Calu3 (cell line): ENCODE results near the gene APCS. TPM values are rescaled to one million over a fixed set of nuclear protein-coding genes. Genes with fewer than 3 reads are reported as not detected.

Experiments used
- BruUV-seq: library from RNA; stranded (reverse); fragments of 400-500 nt; replicated peaks from 2 replicates; lab custom pipeline; 2021; lab: Mats Ljungman, UMichigan
- CTCF ChIA-PET: fragments of 300-600 bp; sonication (Branson Sonifier 250); formaldehyde crosslinking; loops from one replicate; lab custom pipeline; 2022; ENCODE audit warnings: antibody characterized with exemption; lab: Charles Lee
- DNase-seq: peaks from one replicate; pipeline ENCODE4 v3.0.0; 2022
- H3K27ac Mint-ChIP-seq: one replicate; pipeline ENCODE4 v1.8.0; 2022; ENCODE audit warnings: mixed read lengths; ENCODE audit not compliant: unreplicated experiment
- H3K27me3 Mint-ChIP-seq: one replicate; pipeline ENCODE4 v1.8.0; 2022; ENCODE audit warnings: mixed read lengths; ENCODE audit not compliant: unreplicated experiment
- H3K36me3 Mint-ChIP-seq: one replicate; pipeline ENCODE4 v1.8.0; 2022; ENCODE audit warnings: mild to moderate bottlenecking, moderate library complexity, mixed read lengths; ENCODE audit not compliant: insufficient read depth, unreplicated experiment
- H3K4me1 Mint-ChIP-seq: one replicate; pipeline ENCODE4 v1.8.0; 2022; ENCODE audit warnings: mild to moderate bottlenecking, low read depth, mixed read lengths; ENCODE audit not compliant: unreplicated experiment
- H3K4me3 Mint-ChIP-seq: one replicate; pipeline ENCODE4 v1.8.0; 2022; ENCODE audit warnings: mild to moderate bottlenecking, low read depth, moderate library complexity, mixed read lengths; ENCODE audit not compliant: unreplicated experiment
- H3K9me3 Mint-ChIP-seq: one replicate; pipeline ENCODE4 v1.8.0; 2022; ENCODE audit warnings: low read depth, mixed read lengths; ENCODE audit not compliant: unreplicated experiment
- intact Hi-C: fragments of 100-400 bp; cut with micrococcal nuclease; formaldehyde crosslinking; loops from one replicate; pipeline ENCODE4 v1.10.0; 2022; ENCODE audit not compliant: unreplicated experiment
- total RNA-seq: library from RNA; stranded (reverse); gene quantifications from 2 replicates; pipeline ENCODE4 v1.2.3, GENCODE V29; 2022
- TF ChIP-seq, protein P1 (sequence below): fragments of 200-600 bp; IDR thresholded peaks from one replicate; pipeline ENCODE4 v1.8.0; 2022; ENCODE audit warnings: antibody characterized with exemption; ENCODE audit not compliant: unreplicated experiment

APCS gene
- total RNA-seq, 1 experiment from 2014 or later = 0.66 TPM

DNA sequence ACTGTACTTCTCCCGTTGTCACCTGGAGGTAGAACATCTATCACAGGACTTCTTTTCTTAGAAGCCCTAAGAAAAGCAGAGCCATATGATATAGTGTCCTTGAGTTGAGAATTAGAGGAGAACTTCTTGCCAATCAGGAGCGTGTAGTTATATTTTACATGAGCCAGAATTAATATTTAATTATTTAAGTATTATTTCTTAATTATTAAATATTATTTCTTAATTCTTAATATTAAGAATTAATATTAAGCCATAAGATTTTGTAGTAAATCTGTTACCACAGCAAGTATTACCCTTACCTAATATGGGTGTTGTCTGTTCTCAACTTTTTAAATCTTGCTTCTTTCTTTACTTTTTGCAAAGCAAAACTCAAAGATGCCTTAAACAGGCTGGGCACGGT lies 10.2 kb upstream of the APCS start:
- CTCF ChIA-PET = no interaction called here
- no peak for DNase-seq
- BruUV-seq = no TSS peak
- no peaks in the 10 kb centered on the region for H3K4me1 Mint-ChIP-seq
- TF ChIP-seq, protein P1, sequence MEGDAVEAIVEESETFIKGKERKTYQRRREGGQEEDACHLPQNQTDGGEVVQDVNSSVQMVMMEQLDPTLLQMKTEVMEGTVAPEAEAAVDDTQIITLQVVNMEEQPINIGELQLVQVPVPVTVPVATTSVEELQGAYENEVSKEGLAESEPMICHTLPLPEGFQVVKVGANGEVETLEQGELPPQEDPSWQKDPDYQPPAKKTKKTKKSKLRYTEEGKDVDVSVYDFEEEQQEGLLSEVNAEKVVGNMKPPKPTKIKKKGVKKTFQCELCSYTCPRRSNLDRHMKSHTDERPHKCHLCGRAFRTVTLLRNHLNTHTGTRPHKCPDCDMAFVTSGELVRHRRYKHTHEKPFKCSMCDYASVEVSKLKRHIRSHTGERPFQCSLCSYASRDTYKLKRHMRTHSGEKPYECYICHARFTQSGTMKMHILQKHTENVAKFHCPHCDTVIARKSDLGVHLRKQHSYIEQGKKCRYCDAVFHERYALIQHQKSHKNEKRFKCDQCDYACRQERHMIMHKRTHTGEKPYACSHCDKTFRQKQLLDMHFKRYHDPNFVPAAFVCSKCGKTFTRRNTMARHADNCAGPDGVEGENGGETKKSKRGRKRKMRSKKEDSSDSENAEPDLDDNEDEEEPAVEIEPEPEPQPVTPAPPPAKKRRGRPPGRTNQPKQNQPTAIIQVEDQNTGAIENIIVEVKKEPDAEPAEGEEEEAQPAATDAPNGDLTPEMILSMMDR = no peak
- H3K4me3 Mint-ChIP-seq = no peak overlapping the region
- H3K9me3 Mint-ChIP-seq = peaks cover 9% of the 10 kb centered on the region
- intact Hi-C loops = no loop called here
- no peaks in the 10 kb centered on the region for H3K27me3 Mint-ChIP-seq
- H3K27ac Mint-ChIP-seq = no peak overlapping the region
- H3K36me3 Mint-ChIP-seq = no peaks in the 10 kb centered on the region

DNA sequence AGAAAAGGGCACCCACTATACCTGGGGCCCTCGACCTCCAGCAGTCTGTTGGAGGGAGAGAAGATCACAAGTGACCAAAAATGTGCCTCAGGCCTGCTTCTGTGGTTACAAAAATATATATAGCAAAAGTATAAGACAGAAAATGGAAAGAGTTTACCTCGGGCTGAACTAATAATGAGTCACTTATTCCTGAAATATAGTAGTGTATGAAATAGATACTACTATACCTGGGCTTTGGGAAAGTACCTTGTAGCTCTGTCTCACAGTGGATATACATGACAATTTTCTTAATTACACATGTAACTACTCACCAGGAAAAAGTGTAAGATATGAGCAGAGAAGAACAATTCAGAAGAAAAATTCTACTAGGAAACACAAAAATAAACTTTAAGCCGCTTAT lies 7.3 kb upstream of the APCS start:
- Mint-ChIP-seq H3K27ac (no peak overlapping the region), H3K4me3 (no peak overlapping the region), H3K27me3 (no peaks in the 10 kb centered on the region), H3K36me3 (no peaks in the 10 kb centered on the region), H3K9me3 (peaks cover 3% of the 10 kb centered on the region), H3K4me1 (no peaks in the 10 kb centered on the region)
- intact Hi-C loops = loop anchor here (2.0 kb wide), 1 partner anchor 24 kb away; no protein-coding TSS in a partner anchor
- BruUV-seq = no TSS peak
- no peak for DNase-seq
- TF ChIP-seq, protein P1 = no peak
- CTCF ChIA-PET = no interaction called here

DNA sequence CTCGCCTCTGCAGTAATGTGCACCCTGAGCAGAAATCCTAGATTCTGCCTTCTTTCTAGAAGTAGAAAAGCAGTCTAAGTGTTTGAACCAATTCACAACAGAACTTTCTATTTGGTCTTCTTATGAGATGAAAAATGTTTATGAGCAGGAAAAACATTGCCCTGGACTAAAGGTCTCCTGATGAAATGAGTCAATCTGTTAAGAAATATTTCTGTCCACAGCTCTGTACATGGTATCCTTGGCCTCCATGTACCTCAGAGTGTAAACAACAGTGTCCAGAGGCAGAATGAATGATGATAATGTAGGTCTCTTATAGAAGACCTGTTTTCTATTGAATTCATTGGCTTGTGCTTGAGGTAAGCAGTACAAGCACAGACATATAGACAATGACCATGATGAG lies 6.2 kb upstream of the APCS start:
- H3K4me3 Mint-ChIP-seq = no peak overlapping the region
- H3K27me3 Mint-ChIP-seq = no peaks in the 10 kb centered on the region
- H3K4me1 Mint-ChIP-seq = peaks cover 2% of the 10 kb centered on the region
- no peaks in the 10 kb centered on the region for H3K36me3 Mint-ChIP-seq
- intact Hi-C loops = loop anchor here (2.0 kb wide), 1 partner anchor 25 kb away; no protein-coding TSS in a partner anchor
- H3K9me3 Mint-ChIP-seq = peaks cover 3% of the 10 kb centered on the region
- CTCF ChIA-PET = no interaction called here
- TF ChIP-seq, protein P1 = no peak
- no peak overlapping the region for H3K27ac Mint-ChIP-seq
- no TSS peak for BruUV-seq
- no peak for DNase-seq

DNA sequence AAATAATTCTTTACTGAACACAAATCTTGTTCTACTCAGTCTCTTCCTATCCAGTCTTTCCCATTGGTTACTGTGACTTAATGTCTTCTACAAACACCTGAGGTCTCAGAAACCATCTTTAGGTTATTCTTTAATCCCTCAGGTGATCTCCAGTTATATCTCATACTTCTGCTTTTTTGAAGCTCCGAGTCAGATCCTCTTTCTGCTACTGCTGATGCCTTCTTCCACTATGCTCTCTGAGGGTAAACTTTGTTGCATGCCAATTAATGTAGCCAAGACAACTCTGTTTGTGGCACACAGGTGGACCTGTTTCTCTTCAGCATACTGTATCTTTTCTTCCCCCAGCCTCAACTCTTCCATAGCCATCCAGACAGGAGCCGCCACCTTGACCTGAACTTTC lies 3.1 kb upstream of the APCS start:
- CTCF ChIA-PET = no interaction called here
- no peak overlapping the region for H3K4me3 Mint-ChIP-seq
- intact Hi-C loops = no loop called here
- peaks cover 8% of the 10 kb centered on the region for H3K4me1 Mint-ChIP-seq
- DNase-seq = no peak
- no peaks in the 10 kb centered on the region for H3K27me3 Mint-ChIP-seq
- TF ChIP-seq, protein P1 = no peak
- no peaks in the 10 kb centered on the region for H3K36me3 Mint-ChIP-seq
- H3K9me3 Mint-ChIP-seq = peaks cover 5% of the 10 kb centered on the region
- H3K27ac Mint-ChIP-seq = no peak overlapping the region
- no TSS peak for BruUV-seq
